Esophagus squamous epithelium (tissue), 4 donors: ENCODE results near the gene TGM5.

Source experiments
- POLR2A ChIP-seq, 4 donors: fragments of 450-650 bp; IDR thresholded peaks; one replicate each; pipeline ENCODE4 v1.6.1; 2017; ENCODE audit warnings: antibody characterized with exemption in 4 of 4, mild to moderate bottlenecking in 4 of 4, moderate library complexity in 3 of 4
- TF ChIP-seq, protein P1 (sequence below), 6 experiments: fragments of 450-650 bp in 4 of 6; fragments of 200-600 bp in 2 of 6; sonication (generic) in 2 of 6; IDR thresholded peaks; one replicate each; pipeline ENCODE4 v1.5.1; 2016 to 2019; ENCODE audit warnings: antibody characterized with exemption in 6 of 6, mild to moderate bottlenecking in 4 of 6, moderate library complexity in 4 of 6

DNA sequence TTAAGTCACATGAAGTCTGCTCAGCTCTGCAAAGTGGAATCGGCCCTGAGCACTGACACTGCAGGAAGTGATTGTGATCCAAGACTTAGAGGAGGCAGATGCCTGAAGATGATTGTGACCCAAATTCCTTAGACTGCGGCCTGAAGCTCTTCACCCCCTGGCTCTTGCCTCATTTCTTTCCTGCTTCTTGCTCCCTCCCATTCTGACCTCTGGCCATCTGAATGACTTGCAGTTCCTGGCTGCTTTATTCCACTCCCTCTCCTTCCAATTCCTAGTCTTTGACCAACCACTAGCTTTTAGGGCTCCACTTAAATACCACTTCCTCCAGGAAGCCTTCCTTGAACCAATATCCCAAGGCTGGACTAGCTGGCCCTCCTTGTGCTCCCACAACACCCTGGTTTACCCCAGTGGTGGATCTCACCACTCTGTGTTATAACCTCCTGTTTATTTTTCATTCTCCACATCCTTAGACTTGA lies 36.0 kb downstream of the TGM5 start:
- TF ChIP-seq, protein P1, sequence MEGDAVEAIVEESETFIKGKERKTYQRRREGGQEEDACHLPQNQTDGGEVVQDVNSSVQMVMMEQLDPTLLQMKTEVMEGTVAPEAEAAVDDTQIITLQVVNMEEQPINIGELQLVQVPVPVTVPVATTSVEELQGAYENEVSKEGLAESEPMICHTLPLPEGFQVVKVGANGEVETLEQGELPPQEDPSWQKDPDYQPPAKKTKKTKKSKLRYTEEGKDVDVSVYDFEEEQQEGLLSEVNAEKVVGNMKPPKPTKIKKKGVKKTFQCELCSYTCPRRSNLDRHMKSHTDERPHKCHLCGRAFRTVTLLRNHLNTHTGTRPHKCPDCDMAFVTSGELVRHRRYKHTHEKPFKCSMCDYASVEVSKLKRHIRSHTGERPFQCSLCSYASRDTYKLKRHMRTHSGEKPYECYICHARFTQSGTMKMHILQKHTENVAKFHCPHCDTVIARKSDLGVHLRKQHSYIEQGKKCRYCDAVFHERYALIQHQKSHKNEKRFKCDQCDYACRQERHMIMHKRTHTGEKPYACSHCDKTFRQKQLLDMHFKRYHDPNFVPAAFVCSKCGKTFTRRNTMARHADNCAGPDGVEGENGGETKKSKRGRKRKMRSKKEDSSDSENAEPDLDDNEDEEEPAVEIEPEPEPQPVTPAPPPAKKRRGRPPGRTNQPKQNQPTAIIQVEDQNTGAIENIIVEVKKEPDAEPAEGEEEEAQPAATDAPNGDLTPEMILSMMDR (IDR thresholded peaks at IDR 0.05) = no peak
- TF ChIP-seq POLR2A (IDR thresholded peaks at IDR 0.05) = no peak
